ENCODE results near the gene PPP3R1. TPM values are rescaled to one million over a fixed set of nuclear protein-coding genes. Genes with fewer than 3 reads are reported as not detected.

The PPP3R1 gene
- total RNA-seq, 1 donor from 2014 or later = 41.6 TPM

DNA sequence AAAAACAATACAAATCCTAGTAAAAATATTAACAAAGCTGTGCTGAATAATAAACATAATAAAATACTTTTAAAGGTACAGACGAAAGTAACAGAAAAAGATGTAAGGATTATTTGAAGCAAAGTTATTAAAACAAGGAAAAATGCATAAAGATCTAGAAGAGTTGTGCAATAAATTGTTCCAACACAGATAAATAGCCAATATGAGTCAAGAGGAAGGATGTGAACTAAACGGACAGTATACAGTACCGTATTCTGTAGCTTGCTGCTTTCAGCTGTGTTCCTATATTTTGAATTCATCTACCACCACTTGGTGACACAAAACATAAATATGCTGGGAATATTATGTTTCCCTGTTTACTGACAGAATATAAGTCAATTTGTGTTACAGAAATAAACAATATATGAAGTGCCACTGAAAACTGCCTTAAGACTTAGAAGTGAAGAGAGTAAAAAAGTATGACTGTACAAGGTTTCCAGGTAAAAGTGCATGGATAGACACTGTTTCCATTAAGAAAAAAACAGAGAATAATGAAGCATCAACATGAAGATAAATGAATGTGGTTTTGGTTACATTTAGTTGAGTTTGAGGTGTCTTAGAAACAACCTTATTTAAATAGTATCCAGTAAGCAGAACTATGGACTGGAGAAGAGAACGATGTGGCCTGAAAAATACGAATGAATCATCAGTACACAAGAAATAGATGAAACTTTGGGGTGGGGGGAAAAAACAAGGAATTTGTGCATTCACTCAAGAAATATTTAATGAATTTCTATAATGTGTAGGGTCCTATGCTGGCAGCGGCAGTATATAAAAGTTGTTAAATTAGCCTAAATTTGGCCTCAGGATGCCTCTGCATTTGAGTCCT lies 13.1 kb downstream of the PPP3R1 start:
- no peak for DNase-seq (ENCODE audit: missing footprints)
- intact Hi-C loops (cut with DNase I) = no loop called here
- ATAC-seq = no peak

- intact Hi-C loops (cut with DNase I) = no loop called here
- ATAC-seq (no peak), DNase-seq (ENCODE audit: missing footprints) (no peak)
Measured at GRCh38 chr2:68237976-68238580, 14.3 kb downstream of the PPP3R1 start.

DNA sequence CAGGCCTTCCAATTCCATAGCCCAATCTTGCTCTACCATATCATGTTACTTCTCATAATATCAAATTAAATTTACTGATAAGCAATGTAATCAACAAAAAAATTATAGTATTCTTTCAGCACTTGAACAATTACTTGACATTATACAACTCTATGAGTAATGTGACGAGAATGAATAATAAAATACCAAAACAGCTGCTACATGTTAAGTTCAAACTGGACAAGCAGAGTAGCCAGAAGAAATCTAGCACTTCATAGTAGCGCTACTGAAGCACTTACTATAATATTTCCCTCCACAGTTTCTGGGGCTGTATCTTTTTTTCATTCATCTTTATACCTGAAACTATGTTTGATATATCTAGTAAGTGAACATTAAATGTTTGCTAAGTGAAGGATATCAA lies 14.9 kb downstream of the PPP3R1 start:
- intact Hi-C loops (cut with DNase I) = no loop called here
- peak; percentile 39 for ATAC-seq
- DNase-seq (ENCODE audit: missing footprints) = no peak

DNA sequence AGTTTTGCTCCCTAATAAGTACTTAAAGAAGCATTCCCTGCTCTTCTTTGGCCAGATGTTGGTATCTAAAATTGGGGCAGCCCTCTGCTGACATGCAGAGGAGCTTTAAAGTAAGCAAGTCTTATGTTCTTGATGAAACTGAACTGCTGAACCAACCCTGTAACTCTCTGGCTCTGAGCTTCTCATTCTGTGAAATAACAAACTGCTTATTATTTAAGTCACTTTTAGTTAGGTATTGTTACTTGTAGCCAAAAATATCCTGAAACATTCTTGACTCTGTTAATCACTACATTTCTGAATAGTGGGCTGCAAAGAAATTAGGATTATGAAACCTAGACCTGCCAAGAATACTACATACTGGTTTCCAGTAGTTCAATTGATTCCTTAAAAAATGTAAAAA lies 15.5 kb downstream of the PPP3R1 start:
- DNase-seq (ENCODE audit: missing footprints) (no peak), ATAC-seq (no peak)
- intact Hi-C loops (cut with DNase I) = no loop called here

DNA sequence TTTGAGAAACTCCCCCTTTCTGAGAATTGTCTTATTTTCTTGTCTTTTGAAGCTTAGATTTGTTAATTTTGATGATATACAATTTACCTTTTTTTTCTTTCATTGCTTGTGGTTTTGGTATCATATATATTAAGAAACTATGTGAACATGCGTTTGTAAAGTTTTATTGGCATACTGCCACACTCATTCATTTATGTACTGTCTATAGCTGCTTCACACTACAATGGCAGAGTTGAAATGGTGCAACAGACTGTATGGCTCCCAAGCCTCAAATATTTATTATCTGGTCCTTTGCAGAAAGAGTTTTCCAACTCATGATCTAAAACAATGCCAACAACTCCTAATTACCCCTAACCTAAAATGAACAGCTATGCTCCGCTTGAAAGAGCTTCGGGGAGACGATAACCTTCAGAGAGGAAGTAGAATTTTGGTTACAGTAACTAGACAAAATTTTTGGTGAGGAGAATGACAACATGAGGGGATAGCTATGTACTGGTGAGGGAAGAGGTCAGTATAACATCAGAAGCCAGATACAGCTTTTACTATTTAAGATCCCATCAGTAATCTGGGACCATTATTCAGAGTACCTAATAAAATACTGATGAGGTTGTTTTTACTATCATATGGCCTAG lies 16.1 kb downstream of the PPP3R1 start:
- DNase-seq (ENCODE audit: missing footprints) = no peak
- no peak for ATAC-seq
- intact Hi-C loops (cut with DNase I) = no loop called here

GRCh38 chr2:68235090-68235489 lies 17.2 kb downstream of the PPP3R1 start:
- intact Hi-C loops (cut with DNase I) = no loop called here
- DNase-seq (ENCODE audit: missing footprints) (no peak), ATAC-seq (no peak)

DNA sequence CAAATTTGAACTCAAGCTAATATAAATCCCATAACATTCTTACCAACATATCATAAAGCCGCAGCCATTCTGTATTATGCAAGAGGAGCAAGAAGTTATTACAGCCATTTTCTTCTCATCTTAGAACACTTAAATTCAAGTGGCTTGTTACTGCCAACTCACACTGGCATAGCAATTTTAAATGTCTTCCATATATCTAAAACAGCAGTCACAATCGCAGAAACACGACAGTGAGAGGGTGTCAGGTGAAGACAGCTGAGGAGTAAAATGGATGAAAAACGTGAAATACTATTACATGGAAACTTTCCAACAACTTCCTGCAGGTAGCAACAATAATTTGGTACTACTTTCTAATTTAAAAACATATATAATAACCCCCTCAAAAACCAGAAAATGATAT lies 17.9 kb downstream of the PPP3R1 start:
- intact Hi-C loops (cut with DNase I) = no loop called here
- ATAC-seq (no peak), DNase-seq (ENCODE audit: missing footprints) (no peak)

DNA sequence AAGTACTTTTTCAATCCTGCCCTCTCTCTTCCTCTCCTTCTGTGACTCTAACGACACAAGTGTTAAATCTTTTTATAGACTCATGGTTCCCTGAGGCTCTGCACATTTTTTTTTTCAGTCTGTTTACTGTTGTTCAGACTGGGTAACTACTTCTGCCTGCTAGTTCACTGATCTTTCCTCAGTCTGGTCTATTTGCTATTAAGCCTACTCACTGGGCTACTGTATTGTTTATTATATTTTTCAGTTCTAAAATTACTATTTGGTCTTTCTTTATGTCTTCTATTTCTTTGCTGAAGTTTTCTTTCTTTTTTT lies 21.3 kb downstream of the PPP3R1 start:
- intact Hi-C loops (cut with DNase I) = no loop called here
- no peak for DNase-seq (ENCODE audit: missing footprints)
- peak; percentile 60 for ATAC-seq

- intact Hi-C loops (cut with DNase I) = no loop called here
- ATAC-seq (no peak), DNase-seq (ENCODE audit: missing footprints) (no peak)
Measured at GRCh38 chr2:68230241-68231060, 21.9 kb downstream of the PPP3R1 start.

DNA sequence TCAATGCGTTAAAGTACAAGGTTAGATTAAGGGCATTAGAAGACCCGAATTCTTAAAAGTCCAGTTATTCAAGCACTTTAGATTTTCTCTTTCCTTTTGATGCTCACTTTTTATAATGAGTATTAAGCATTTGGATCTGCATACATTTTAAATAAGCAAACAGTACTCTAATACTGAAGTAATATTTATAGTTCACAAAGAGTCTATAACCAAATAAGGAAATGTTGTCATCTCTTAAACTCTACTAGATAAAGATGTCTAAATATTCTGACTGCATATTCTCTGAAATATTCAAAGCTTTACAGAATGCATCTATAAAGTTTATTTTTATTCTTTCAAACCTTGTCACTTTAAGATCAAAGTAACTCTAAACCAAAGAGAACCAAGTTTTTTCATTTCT lies 25.5 kb downstream of the PPP3R1 start:
- DNase-seq (ENCODE audit: missing footprints) = no peak
- intact Hi-C loops (cut with DNase I) = no loop called here
- ATAC-seq = no peak

DNA sequence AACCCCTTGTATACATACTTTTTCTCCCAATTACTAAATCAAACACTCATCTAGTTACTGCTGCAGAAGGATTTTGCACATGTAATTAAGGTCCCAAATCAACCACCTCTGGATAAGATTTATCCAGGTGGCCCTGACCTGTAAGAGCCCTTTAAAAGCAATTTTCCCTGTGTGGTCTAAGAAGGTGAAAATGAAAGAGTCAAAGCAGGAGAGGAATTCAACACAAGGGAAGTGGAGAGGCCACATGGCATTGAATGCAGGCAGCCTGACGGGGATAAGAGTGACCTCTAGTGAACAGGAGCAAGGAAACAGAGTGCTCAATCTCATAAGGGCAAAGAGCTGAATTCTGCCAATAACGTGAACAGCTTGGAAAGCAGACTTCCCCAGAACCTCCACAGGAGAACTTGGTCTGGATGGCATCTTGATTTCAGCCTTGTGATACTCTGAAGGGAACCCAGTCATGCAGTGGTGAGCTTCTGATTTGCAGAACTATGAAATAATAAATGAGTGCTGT lies 27.2 kb downstream of the PPP3R1 start:
- ATAC-seq (peak; percentile 60), DNase-seq (ENCODE audit: missing footprints) (no peak)
- intact Hi-C loops (cut with DNase I) = no loop called here

DNA sequence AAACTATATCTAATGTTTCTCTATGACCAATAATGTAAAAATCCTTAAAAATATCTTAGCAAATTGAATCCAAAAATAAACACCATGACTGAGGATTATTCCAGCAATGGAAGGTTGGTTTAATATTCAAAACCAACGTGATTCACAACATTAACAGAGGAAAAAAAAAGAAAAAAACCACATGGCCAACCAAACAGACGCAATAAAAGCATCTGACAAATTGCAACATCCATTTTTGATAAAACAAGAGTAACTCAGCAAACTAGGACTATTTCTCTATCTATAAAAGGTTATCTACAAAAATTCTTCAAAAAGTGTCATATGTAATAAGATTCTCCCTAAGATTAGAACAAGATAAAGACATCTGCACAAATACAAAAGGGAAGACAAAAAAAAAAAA lies 28.9 kb downstream of the PPP3R1 start:
- no peak for ATAC-seq
- DNase-seq (ENCODE audit: missing footprints) = no peak
- intact Hi-C loops (cut with DNase I) = no loop called here

DNA sequence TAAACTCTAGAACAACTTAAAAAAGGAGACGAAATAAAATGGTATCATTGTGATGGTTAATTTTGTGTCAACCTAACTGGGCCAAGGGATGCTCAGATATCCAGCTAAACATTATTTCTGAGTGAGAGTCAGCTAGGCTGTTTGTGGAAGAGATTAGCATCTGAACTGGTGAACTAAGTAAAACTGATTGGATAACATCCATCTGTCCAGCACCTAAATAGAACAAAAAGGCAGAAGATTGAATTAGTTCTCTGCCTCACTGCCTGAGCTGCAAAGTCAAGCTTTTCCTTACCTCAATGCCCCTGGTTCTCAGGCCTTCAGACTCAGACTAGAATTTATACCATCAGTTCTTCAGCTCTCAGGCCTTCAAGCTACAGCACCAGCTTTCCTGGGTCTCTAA lies 30.0 kb downstream of the PPP3R1 start:
- intact Hi-C loops (cut with DNase I) = no loop called here
- DNase-seq (ENCODE audit: missing footprints) = no peak
- no peak for ATAC-seq

GRCh38 chr2:68218343-68218901 lies 33.9 kb downstream of the PPP3R1 start:
- ATAC-seq = no peak
- DNase-seq (ENCODE audit: missing footprints) = no peak
- intact Hi-C loops (cut with DNase I) = no loop called here

DNA sequence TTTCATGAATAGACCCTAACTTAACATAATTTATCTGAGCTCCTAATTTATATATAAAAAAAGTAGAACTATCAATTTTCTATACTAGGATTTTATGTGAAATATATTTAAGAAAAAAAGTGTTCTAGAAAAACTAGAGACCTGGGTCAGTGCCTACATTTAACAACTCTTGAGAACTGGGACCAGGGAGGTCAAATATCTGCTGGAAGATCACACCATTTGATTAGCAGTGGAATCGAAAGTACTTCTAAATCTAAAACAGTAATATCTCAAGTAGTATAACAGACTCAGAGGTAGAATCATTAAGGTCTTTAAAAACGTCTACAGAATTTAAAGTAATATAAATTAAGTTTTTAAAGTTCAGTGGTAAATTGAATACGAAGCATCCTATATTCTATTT lies 34.6 kb downstream of the PPP3R1 start:
- ATAC-seq (no peak), DNase-seq (ENCODE audit: missing footprints) (no peak)
- intact Hi-C loops (cut with DNase I) = no loop called here

DNA sequence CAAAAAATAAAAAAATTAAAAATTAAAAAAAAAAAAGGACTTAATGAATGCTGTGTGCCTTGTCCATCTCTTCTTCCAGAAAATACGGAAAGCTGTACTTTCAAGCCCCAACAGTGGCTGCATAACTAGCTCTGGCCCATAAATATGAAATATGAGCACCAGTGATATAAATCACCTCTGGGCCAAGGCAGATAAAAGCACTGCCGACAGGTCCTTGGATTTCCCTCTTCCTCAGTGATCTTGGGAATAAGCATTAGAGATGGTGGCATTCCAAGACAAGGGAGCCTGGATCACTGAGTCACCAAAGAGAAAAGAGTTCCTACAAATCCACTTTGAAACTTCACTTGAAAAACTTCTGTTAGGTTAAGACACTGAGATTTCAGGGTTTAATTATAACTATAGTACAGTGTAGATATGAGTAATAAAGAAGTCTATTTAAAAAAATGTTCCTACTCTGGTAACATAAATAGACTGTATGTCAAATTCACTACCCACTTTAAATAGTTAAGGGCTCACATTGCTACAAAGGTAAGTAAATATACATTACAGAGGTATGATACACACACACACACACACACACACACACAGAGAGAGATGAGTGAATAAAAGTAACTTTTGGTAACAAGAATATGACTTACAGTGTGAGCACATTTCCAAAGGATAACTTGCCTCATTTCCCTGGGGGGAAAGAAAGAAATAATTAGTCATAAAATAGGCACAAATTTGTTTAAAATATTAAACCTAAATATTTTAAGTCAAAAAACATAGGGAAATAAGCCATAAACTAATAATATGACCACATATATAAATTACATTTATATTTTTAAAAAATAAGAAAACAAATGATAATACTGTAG lies 35.6 kb downstream of the PPP3R1 start:
- intact Hi-C loops (cut with DNase I) = no loop called here
- ATAC-seq (no peak), DNase-seq (ENCODE audit: missing footprints) (no peak)

DNA sequence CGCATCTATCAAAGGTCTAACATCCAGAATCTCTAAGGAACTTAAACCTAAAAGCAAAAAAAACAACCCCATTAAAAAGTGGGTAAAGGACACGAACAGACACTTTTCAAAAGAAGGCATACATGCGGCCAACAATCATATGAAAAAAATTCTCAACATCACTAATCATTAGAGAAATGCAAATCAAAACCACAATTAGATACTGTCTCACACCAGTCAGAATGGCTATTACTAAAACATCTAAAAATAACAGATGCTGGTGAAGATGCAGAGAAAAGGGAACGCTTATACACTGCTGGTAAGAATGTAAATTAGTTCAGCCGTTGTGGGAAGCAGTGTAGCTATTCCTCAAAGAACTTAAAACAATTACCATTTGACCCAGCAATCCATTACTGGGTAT lies 38.0 kb downstream of the PPP3R1 start:
- DNase-seq (ENCODE audit: missing footprints) = no peak

DNA sequence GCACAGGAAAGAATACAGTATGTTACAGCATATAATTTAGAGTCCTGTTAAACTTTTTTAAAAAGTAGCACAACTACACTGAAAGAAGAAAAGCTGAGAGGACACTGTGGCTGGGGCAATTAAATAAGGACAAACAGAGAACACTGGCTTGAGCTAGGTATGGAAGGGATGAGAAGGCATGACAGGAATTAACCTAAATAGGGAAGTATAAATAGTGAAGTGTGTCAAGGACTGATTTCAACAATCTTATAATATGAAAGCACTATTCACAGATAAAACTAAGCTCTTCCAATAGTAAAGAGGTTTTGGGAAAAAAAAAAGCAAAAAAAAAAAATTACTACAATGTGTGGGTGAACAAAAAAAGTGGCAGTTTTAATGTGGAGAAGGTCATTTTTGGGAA lies 45.5 kb downstream of the PPP3R1 start:
- intact Hi-C loops (cut with DNase I) = no loop called here
- ATAC-seq (no peak), DNase-seq (ENCODE audit: missing footprints) (no peak)

More for the DNA sequence above, 38.0 kb downstream of the PPP3R1 start:
- intact Hi-C loops (cut with DNase I) = no loop called here
- no peak for ATAC-seq

Measured in Right ventricle myocardium inferior (tissue), 1 donor.